Activated naive CD8-positive, alpha-beta T cell treated with anti-CD3 and anti-CD28 coated beads, Interleukin-2, amount 50 U/mL, for 24 hours (primary cell): ENCODE measurements around the gene SH3GL1.
"Not testable (repeated sequence)": the region's sequence is repeated elsewhere in the genome, so short reads cannot be mapped to it uniquely, and the experiment has no call there.

Experiments
- ATAC-seq: fragments of 150-1000 bp; cut with Tn5 transposase; one replicate; pipeline ENCODE4 v1.10.0; 2021
- DNase-seq: peaks from one replicate; pipeline ENCODE4 v3.0.0; 2021
- H3K27ac Mint-ChIP-seq: one replicate; pipeline ENCODE4 v1.8.0; 2021; ENCODE audit warnings: mild to moderate bottlenecking, mixed read lengths
- H3K27me3 Mint-ChIP-seq: one replicate; pipeline ENCODE4 v1.8.0; 2021; ENCODE audit warnings: mixed read lengths
- H3K36me3 Mint-ChIP-seq: one replicate; pipeline ENCODE4 v1.8.0; 2021; ENCODE audit warnings: low read depth, mixed read lengths
- H3K4me1 Mint-ChIP-seq: one replicate; pipeline ENCODE4 v1.8.0; 2021; ENCODE audit warnings: mixed read lengths
- H3K4me3 Mint-ChIP-seq: one replicate; pipeline ENCODE4 v1.8.0; 2021; ENCODE audit warnings: mild to moderate bottlenecking, moderate library complexity, mixed read lengths
- H3K9me3 Mint-ChIP-seq: one replicate; pipeline ENCODE4 v1.8.0; 2021; ENCODE audit warnings: mixed read lengths

SH3GL1 gene

DNA sequence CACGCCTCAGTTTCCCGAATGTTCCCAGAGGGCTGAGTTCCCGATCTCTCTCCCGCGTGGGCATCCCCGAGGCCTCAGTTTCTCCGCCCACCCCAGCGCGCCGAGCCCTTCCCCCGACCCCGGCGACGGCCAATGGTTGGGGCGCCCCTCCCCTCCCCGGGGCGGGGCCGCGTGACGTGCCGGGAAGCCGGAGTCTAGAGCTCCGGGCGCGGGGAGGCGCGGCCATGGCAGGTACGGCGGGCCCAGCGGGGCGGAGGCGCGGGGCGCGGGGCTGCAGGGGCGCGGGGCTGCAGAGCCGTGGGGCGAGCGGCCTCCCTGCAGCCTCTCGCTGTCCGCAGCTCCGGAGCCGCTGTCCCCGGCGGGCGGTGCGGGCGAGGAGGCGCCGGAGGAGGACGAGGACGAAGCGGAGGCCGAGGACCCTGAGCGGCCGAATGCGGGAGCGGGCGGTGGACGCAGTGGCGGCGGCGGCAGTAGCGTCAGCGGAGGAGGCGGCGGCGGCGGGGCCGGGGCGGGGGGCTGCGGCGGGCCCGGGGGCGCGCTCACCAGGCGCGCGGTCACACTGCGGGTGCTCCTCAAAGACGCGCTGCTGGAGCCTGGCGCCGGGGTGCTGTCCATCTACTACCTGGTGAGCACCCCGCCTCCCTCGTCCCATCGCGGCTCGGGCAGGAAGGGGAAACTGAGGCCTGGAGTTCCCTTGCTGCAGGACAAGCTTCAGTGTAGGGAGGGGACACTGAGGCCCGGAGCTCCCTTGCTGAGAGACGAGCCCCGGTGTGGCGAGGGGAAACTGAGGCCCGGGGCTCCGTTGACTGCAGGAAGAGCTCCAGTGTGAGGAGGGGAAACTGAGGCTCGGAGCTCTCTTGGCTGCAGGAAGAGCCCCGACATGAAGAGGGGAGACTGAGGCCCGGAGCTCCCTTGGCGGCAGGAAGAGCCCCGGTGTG, 56.7 kb downstream of the SH3GL1 start, which contains the start of gene MPND:
TSS of gene MPND (plus strand) at position 193 of the 938 bp plus-strand sequence. CDS start at position 225, 32 bp downstream.
- Mint-ChIP-seq H3K9me3 (no peaks in the 10 kb centered on the region), H3K4me1 (peaks cover 21% of the 10 kb centered on the region), H3K36me3 (peaks cover 5% of the 10 kb centered on the region), H3K27ac (peak within 1 kb of the TSS; percentile 96), H3K27me3 (peaks cover 2% of the 10 kb centered on the region), H3K4me3 (peak within 1 kb of the TSS; percentile 86)
- ATAC-seq = peak; percentile 67
- peak; percentile 97 for DNase-seq

GRCh38 chr19:4342615-4343369, 57.6 kb downstream of the SH3GL1 start:
- H3K27me3 Mint-ChIP-seq = peaks cover 2% of the 10 kb centered on the region
- H3K36me3 Mint-ChIP-seq = peaks cover 5% of the 10 kb centered on the region
- DNase-seq = peak; percentile 89
- ATAC-seq = peak; percentile 95
- no peaks in the 10 kb centered on the region for H3K9me3 Mint-ChIP-seq
- peaks cover 28% of the 10 kb centered on the region for H3K4me1 Mint-ChIP-seq
- peak overlapping the region; percentile 86 for H3K4me3 Mint-ChIP-seq
- peak overlapping the region; percentile 96 for H3K27ac Mint-ChIP-seq

GRCh38 chr19:4342314-4342614, 58.1 kb downstream of the SH3GL1 start:
- peak overlapping the region; percentile 86 for H3K4me3 Mint-ChIP-seq
- H3K4me1 Mint-ChIP-seq = peaks cover 29% of the 10 kb centered on the region
- no peak for DNase-seq
- H3K9me3 Mint-ChIP-seq = no peaks in the 10 kb centered on the region
- H3K27ac Mint-ChIP-seq = peak overlapping the region; percentile 96
- ATAC-seq = no peak
- H3K27me3 Mint-ChIP-seq = peaks cover 2% of the 10 kb centered on the region
- H3K36me3 Mint-ChIP-seq = peaks cover 4% of the 10 kb centered on the region

DNA sequence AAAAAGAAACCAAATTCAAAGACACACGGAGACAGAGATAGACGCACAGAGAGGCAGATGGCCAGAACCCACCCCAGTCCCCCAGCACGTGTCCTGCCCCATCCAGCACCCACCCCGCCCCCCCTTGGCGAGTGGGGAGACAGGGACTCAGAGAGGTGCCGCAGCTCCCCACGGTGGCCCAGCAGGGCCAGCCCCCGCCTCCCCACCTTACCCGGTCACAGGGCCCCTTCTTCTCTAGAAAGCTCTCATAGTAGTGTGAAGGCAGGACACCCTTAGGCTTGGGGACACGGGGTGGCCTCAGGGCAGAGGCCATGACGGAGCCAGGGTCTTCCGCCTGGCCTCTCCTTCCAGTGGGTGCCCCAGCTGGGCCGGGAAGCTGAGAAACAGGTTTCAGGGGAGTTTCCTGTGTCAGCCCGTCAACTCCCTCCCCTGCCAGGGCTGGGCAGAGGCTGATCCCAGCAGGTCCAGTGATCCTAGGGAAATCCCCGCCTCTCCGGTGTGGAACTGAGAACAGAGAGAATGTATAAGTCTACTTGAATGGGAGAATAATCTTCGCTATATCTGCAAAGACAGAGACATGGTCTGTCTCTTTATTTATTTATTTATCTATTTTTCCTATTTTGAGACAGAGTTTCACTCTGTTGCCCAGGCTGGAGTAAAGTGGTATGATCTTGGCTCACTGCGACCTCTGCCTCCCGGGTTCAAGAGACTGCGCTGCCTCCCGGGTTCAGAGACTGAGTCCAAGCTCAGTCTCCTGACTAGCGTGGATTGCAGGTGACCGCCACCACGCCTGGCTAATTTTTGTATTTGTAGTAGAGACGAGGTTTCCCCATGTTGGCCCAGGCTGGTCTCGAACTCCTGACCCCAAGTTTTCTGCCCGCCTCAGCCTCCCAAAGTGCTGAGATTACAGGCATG, 61.6 kb downstream of the SH3GL1 start, which contains the start of gene STAP2:
TSS of gene STAP2 (minus strand) at position 387 of the 915 bp plus-strand sequence. CDS start at position 313, 74 bp downstream.
- ATAC-seq = no peak
- Mint-ChIP-seq H3K27ac (peak within 1 kb of the TSS; percentile 97), H3K9me3 (peaks cover 15% of the 10 kb centered on the region), H3K4me3 (peak within 1 kb of the TSS; percentile 91), H3K4me1 (peaks cover 27% of the 10 kb centered on the region), H3K27me3 (peaks cover 2% of the 10 kb centered on the region), H3K36me3 (peaks cover 10% of the 10 kb centered on the region)
- peak; percentile 53 for DNase-seq

GRCh38 chr19:4337906-4338440, 62.4 kb downstream of the SH3GL1 start:
- Mint-ChIP-seq H3K27me3 (peaks cover 2% of the 10 kb centered on the region), H3K4me3 (peak overlapping the region; percentile 91), H3K36me3 (peaks cover 10% of the 10 kb centered on the region), H3K4me1 (peaks cover 23% of the 10 kb centered on the region), H3K9me3 (peaks cover 15% of the 10 kb centered on the region), H3K27ac (peak overlapping the region; percentile 97)
- no peak for ATAC-seq
- DNase-seq = no peak

- Mint-ChIP-seq H3K4me1 (peaks cover 18% of the 10 kb centered on the region), H3K9me3 (peaks cover 15% of the 10 kb centered on the region)
- ATAC-seq = no peak
These were observed 65.3 kb downstream of the SH3GL1 start for GRCh38 chr19:4334929-4335570.

DNA sequence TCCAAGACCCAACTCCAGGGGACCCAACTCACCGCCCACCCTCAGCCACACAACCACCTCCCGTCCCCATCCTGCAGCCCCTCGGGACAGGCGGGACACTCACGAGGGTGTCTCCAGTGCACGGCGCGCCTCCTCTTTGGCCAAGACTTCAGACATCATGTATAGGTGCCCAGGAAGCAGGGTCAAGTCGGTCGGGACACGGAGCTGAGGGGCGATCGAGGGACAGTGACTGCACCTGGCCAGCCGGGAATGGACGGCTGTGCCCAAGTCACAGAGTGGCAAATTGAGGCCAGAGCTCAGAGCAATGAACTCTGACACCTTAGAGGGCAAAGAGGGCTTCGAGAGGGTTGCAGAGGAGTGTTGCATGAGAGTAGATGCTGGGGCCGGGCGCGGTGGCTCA, 70.5 kb downstream of the SH3GL1 start:
- Mint-ChIP-seq H3K4me1 (peaks cover 32% of the 10 kb centered on the region), H3K36me3 (peaks cover 4% of the 10 kb centered on the region), H3K4me3 (no peak overlapping the region), H3K27me3 (peaks cover 2% of the 10 kb centered on the region), H3K27ac (no peak overlapping the region), H3K9me3 (peaks cover 6% of the 10 kb centered on the region)
- no peak for ATAC-seq
- no peak for DNase-seq

More at GRCh38 chr19:4334929-4335570, 65.3 kb downstream of the SH3GL1 start:
- H3K27me3 Mint-ChIP-seq = no peaks in the 10 kb centered on the region
- H3K4me3 Mint-ChIP-seq = no peak overlapping the region
- H3K36me3 Mint-ChIP-seq = peaks cover 11% of the 10 kb centered on the region
- H3K27ac Mint-ChIP-seq = peak overlapping the region; percentile 12
- DNase-seq = no peak

DNA sequence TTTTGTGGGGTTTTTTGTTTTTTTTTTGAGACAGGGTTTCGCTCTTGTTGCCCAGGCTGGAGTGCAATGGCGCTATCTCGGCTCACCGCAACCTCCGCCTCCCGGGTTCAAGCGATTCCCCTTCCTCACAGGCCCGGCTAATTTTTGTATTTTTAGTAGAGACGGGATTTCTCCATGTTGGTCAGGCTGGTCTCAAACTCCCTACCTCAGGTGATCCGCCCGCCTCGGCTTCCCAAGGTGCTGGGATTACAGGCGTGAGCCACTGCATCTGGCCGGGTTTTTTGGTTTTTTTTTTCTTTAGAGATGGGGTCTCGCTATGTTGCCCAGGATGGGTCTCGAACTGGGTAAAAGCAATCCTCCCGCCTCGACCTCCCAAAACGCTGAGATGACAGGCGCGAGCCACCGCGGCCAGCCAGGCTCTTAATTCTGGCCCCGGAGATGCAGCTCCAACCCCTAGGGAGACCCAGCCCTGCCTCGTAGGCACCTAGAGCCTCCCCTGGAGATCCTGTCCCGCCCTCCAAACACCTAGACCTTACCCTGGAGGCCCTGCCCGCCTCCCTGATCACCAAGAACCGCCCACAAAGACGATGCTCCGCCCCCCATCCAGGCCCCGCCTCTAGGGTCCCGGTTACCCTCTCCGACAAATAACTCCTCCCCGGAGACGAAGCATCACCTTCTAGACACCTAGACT, 71.2 kb downstream of the SH3GL1 start:
- not testable (repeated sequence) for H3K27me3 Mint-ChIP-seq, H3K36me3 Mint-ChIP-seq, ATAC-seq, H3K9me3 Mint-ChIP-seq
- Mint-ChIP-seq H3K27ac (peak overlapping the region; percentile 88), H3K4me1 (peaks cover 32% of the 10 kb centered on the region), H3K4me3 (peak overlapping the region; percentile 83)
- peak; percentile 68 for DNase-seq

DNA sequence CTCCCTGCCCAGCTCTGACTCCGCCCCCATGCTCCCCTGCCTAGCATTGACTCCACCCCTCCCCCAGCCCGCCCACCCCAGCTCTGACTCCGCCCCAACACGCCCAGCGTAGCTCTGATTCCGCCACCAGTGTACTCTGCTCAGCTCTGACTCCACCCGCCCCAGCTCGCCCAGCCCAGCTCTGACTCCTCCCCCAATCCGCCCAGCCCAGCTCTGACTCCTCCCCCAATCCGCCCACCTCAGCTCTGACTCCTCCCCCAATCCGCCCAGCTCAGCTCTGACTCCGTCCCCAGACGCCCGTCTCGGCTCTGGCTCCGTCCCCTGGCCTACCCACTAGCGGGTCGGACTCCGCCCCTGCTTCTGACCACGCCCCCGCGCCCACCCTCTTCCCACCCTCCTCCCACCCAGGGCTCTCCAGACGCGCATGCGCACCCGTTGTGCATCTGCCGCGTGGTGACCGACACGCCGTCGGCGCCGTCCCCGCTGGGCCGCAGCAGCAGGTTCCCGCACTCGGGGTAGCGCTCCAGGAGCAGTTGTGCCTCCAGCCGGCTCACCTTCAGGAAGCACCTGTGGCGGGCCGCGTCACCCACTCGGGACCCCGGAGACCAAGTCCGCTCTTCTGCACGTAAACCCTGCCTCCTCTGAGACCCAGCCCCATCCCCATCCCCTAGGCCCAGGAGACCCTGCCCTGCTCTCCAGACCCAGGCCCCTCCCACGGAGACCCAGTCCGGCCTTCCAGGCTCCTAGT, 71.9 kb downstream of the SH3GL1 start:
- H3K4me3 Mint-ChIP-seq = peak overlapping the region; percentile 83
- ATAC-seq (peak; percentile 89), DNase-seq (peak; percentile 94)
- H3K27ac Mint-ChIP-seq = peak overlapping the region; percentile 88
- H3K27me3 Mint-ChIP-seq = peaks cover 2% of the 10 kb centered on the region
- H3K36me3 Mint-ChIP-seq = peaks cover 2% of the 10 kb centered on the region
- H3K9me3 Mint-ChIP-seq = no peaks in the 10 kb centered on the region
- H3K4me1 Mint-ChIP-seq = peaks cover 32% of the 10 kb centered on the region

- Mint-ChIP-seq H3K27ac (no peak overlapping the region), H3K4me1 (peaks cover 32% of the 10 kb centered on the region), H3K4me3 (peak overlapping the region; percentile 83), H3K36me3 (peaks cover 2% of the 10 kb centered on the region), H3K9me3 (no peaks in the 10 kb centered on the region), H3K27me3 (peaks cover 2% of the 10 kb centered on the region)
- DNase-seq (no peak), ATAC-seq (peak; percentile 3)
These were observed 72.5 kb downstream of the SH3GL1 start for GRCh38 chr19:4327877-4328242.

- Mint-ChIP-seq H3K4me1 (peaks cover 32% of the 10 kb centered on the region), H3K9me3 (no peaks in the 10 kb centered on the region), H3K27me3 (peaks cover 2% of the 10 kb centered on the region), H3K36me3 (peaks cover 2% of the 10 kb centered on the region), H3K27ac (no peak overlapping the region), H3K4me3 (peak overlapping the region; percentile 83)
- DNase-seq = peak; percentile 79
- peak; percentile 7 for ATAC-seq
These were observed 73.0 kb downstream of the SH3GL1 start for GRCh38 chr19:4327252-4327876.

GRCh38 chr19:4326837-4327251, 73.5 kb downstream of the SH3GL1 start:
- Mint-ChIP-seq H3K27me3 (peaks cover 2% of the 10 kb centered on the region), H3K36me3 (peaks cover 2% of the 10 kb centered on the region), H3K27ac (no peak overlapping the region), H3K9me3 (no peaks in the 10 kb centered on the region), H3K4me1 (peaks cover 32% of the 10 kb centered on the region), H3K4me3 (peak overlapping the region; percentile 83)
- DNase-seq (peak; percentile 37), ATAC-seq (no peak)
